MCF 10A (cell line): ENCODE measurements around the gene VPS26B. TPM values are rescaled to one million over a fixed set of nuclear protein-coding genes. Genes with fewer than 3 reads are reported as not detected.
A peak's percentile ranks its signal among the peaks of the same experiment; 100 is the strongest.

ENCODE experiments used
- BruUV-seq: library from RNA; stranded (reverse); fragments of 400-500 nt; replicated peaks from 2 replicates; lab custom pipeline; 2021; lab: Mats Ljungman, UMichigan
- CTCF ChIA-PET: fragments of 300-600 bp; sonication (Branson Sonifier 250); formaldehyde crosslinking; extraction: SDS; loops from one replicate; lab custom pipeline; 2021; ENCODE audit warnings: antibody characterized with exemption, inconsistent platforms; lab: Yijun Ruan, JAX
- POLR2A ChIA-PET: fragments of 300-600, 350-650 bp; sonication (Branson Sonifier 250); formaldehyde crosslinking; extraction: SDS; loops from one replicate; lab custom pipeline; 2020; ENCODE audit warnings: antibody characterized with exemption, inconsistent platforms; lab: Yijun Ruan, JAX
- DNase-seq: peaks from one replicate; pipeline ENCODE4 v3.0.0-alpha.2; 2018; ENCODE audit not compliant: unreplicated experiment
- H3K27ac Mint-ChIP-seq: one replicate; pipeline ENCODE4 v1.8.0; 2022; ENCODE audit warnings: mild to moderate bottlenecking, low read depth, mixed read lengths; ENCODE audit not compliant: unreplicated experiment
- H3K27me3 Mint-ChIP-seq: one replicate; pipeline ENCODE4 v1.8.0; 2022; ENCODE audit warnings: mixed read lengths; ENCODE audit not compliant: insufficient read depth, unreplicated experiment
- H3K36me3 Mint-ChIP-seq: one replicate; pipeline ENCODE4 v1.8.0; 2022; ENCODE audit warnings: mild to moderate bottlenecking, moderate library complexity, mixed read lengths; ENCODE audit not compliant: insufficient read depth, unreplicated experiment
- H3K4me1 Mint-ChIP-seq: one replicate; pipeline ENCODE4 v1.8.0; 2022; ENCODE audit warnings: mixed read lengths; ENCODE audit not compliant: insufficient read depth, unreplicated experiment
- H3K4me3 Mint-ChIP-seq: one replicate; pipeline ENCODE4 v1.8.0; 2022; ENCODE audit warnings: mild to moderate bottlenecking, moderate library complexity, mixed read lengths; ENCODE audit not compliant: unreplicated experiment
- H3K9me3 Mint-ChIP-seq: one replicate; pipeline ENCODE4 v1.8.0; 2022; ENCODE audit warnings: mixed read lengths; ENCODE audit not compliant: unreplicated experiment
- intact Hi-C: fragments of 100-400 bp; cut with micrococcal nuclease; formaldehyde crosslinking; loops from 2 replicates; pipeline ENCODE4 v1.14.1; 2022
- total RNA-seq: library from RNA; stranded (reverse); gene quantifications from 2 replicates; pipeline ENCODE4 v1.2.3, GENCODE V29; 2022
- TF ChIP-seq, protein P1 (sequence below): fragments of 200-600 bp; IDR thresholded peaks from one replicate; pipeline ENCODE4 v1.8.0; 2022; ENCODE audit warnings: antibody characterized with exemption, mild to moderate bottlenecking; ENCODE audit not compliant: unreplicated experiment

VPS26B gene
- total RNA-seq, 1 experiment from 2014 or later: 45.2 TPM

DNA sequence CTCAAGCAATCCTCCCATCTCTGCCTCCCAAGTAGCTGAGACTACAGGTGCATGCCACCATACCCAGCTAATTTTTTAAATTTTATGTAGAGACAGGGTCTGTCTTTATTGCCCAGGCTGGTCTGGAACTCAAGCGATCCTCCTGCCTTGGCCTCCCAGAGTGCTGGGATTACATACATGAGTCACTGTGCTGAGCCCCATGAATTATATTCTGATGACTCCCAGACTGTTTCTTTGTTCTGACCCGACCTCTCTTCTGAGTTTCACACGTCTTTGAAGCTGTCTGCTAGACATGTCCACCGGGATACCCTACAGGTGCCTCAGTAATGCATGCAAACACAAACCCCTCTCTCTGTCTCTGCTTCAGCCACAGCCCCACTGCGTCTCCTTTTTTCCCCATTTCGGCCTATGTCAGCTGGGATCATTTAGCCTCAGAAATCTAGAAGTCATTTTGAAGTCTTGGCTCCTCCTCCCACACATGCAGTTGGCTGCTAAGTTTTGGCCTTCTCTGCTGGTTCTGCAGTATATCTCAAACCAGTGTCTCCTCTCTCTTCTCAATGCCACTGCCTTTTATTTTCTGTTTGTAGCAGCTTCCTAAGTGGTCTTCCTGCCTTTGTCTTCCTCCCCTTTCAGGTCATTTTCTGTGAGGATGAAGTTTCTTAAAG, 4.8 kb downstream of the VPS26B start:
- ChIA-PET POLR2A (interaction anchor here (0.7 kb wide), 1 partner anchor 21 kb away, joined by 4 read pairs; no protein-coding TSS in a partner anchor), CTCF (interaction anchor here (0.9 kb wide), 1 partner anchor 15 kb away, joined by 3 read pairs; no protein-coding TSS in a partner anchor)
- Mint-ChIP-seq H3K4me1 (peaks cover 29% of the 10 kb centered on the region), H3K27ac (peak overlapping the region; percentile 44), H3K9me3 (no peaks in the 10 kb centered on the region), H3K4me3 (no peak overlapping the region), H3K27me3 (no peaks in the 10 kb centered on the region), H3K36me3 (peaks cover 13% of the 10 kb centered on the region)
- DNase-seq: no peak
- TF ChIP-seq, protein P1, sequence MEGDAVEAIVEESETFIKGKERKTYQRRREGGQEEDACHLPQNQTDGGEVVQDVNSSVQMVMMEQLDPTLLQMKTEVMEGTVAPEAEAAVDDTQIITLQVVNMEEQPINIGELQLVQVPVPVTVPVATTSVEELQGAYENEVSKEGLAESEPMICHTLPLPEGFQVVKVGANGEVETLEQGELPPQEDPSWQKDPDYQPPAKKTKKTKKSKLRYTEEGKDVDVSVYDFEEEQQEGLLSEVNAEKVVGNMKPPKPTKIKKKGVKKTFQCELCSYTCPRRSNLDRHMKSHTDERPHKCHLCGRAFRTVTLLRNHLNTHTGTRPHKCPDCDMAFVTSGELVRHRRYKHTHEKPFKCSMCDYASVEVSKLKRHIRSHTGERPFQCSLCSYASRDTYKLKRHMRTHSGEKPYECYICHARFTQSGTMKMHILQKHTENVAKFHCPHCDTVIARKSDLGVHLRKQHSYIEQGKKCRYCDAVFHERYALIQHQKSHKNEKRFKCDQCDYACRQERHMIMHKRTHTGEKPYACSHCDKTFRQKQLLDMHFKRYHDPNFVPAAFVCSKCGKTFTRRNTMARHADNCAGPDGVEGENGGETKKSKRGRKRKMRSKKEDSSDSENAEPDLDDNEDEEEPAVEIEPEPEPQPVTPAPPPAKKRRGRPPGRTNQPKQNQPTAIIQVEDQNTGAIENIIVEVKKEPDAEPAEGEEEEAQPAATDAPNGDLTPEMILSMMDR: no peak
- no TSS peak for BruUV-seq
- intact Hi-C loops: no loop called here

DNA sequence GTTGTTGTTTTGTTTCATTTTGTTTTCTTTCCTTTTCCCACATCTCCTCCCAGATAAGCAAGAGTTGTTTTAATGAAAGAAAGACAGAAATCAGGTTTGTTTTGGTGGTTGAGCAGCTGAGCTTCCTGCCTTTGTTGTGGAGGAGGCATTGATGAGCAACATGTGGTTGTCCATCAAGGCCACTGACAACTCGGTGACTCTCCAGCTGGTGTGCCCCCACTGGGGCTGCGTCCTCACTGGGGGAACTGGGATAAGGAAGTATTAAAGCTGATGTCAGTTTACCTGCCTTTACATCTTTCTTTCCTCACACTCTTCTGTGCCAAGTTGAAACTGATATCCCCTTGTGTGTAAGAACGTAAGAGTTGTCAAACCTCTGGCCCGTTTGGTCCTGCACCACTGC, 5.9 kb downstream of the VPS26B start:
- TF ChIP-seq, protein P1: no peak
- H3K4me1 Mint-ChIP-seq: peaks cover 29% of the 10 kb centered on the region
- no peak overlapping the region for H3K4me3 Mint-ChIP-seq
- no peaks in the 10 kb centered on the region for H3K27me3 Mint-ChIP-seq
- ChIA-PET POLR2A (interaction anchor here (1.2 kb wide), 1 partner anchor 11 kb away, joined by 3 read pairs; no protein-coding TSS in a partner anchor), CTCF (interaction anchor here (0.5 to 0.9 kb wide), 2 partner anchors 8 to 14 kb away, joined by 3 read pairs; no protein-coding TSS in a partner anchor)
- intact Hi-C loops: no loop called here
- H3K36me3 Mint-ChIP-seq: peaks cover 13% of the 10 kb centered on the region
- no peak overlapping the region for H3K27ac Mint-ChIP-seq
- H3K9me3 Mint-ChIP-seq: no peaks in the 10 kb centered on the region
- no TSS peak for BruUV-seq
- no peak for DNase-seq

DNA sequence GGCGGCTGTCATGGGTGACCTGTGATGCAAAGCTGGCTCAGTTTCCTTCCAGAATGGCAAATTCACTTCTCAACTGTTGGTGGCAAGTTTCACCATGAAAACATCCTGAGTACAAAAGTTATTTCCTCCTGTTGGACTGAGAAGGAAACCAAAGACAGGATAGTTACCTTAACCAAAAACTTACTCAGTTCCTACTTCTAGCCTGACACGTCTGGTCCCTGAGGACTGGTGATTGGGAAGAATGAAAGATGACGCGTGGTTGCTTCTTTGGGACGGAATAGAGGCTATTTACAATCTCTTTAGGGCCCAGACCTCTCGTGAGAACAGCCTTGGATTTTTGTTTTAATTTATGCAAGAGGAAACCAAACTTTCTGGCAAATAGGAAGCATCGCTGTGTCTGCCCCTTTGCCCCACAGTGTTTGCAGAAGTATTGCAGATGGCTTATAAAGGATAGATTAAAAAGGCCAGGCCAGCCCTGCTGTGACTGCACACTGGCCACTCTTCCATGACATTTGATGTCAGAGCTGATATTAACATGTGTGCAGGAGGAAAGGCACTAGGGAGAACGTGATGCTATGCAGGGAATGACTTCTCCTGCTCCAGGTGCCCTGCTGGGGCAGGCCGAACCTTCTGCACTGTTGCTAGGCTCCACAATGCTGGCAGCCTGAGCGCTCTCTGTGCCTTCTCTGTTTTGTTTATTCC, 7.6 kb downstream of the VPS26B start:
- BruUV-seq: no TSS peak
- DNase-seq: no peak
- ChIA-PET POLR2A (interaction anchor here (1.3 kb wide), 1 partner anchor 22 kb away, joined by 4 read pairs; no protein-coding TSS in a partner anchor), CTCF (interaction anchor here (0.6 to 1.4 kb wide), 3 partner anchors 12 to 706 kb away, joined by 3 to 4 read pairs (median 3); no protein-coding TSS in a partner anchor)
- intact Hi-C loops: no loop called here
- Mint-ChIP-seq H3K27ac (no peak overlapping the region), H3K4me3 (no peak overlapping the region), H3K4me1 (peaks cover 23% of the 10 kb centered on the region), H3K9me3 (no peaks in the 10 kb centered on the region), H3K36me3 (peaks cover 27% of the 10 kb centered on the region), H3K27me3 (no peaks in the 10 kb centered on the region)
- TF ChIP-seq, protein P1: no peak

DNA sequence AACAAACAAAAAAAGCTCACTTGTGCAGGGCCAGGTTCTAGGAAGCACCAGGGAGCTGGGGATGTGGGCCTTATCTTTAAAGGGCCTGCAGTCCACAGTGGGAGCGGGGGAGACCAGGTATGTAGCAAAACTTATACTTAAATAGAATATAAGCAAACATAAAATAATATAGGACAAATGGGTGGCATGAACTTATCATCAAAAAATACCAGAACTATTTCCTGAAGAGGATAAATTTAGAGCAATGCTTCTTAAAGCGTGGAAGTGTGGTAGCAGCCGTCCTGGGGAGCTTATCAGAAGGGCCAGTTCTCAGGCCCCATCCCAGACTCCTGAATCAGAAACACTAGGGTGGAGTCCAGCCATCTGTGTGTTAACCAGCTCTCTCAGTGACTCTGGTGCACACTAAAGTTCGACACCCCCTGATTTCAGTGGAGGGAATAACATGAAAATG, 9.3 kb downstream of the VPS26B start:
- H3K27me3 Mint-ChIP-seq: no peaks in the 10 kb centered on the region
- intact Hi-C loops: no loop called here
- no peak overlapping the region for H3K4me3 Mint-ChIP-seq
- peaks cover 27% of the 10 kb centered on the region for H3K36me3 Mint-ChIP-seq
- no peak overlapping the region for H3K27ac Mint-ChIP-seq
- CTCF ChIA-PET: interaction anchor here (0.6 to 1.6 kb wide), 5 partner anchors 10 to 1669 kb away, joined by 3 to 6 read pairs (median 3); no protein-coding TSS in a partner anchor
- no TSS peak for BruUV-seq
- no peaks in the 10 kb centered on the region for H3K9me3 Mint-ChIP-seq
- TF ChIP-seq, protein P1: no peak
- H3K4me1 Mint-ChIP-seq: peaks cover 8% of the 10 kb centered on the region
- DNase-seq: no peak
- POLR2A ChIA-PET: interaction anchor here (1.2 to 1.5 kb wide), 2 partner anchors 9 to 10 kb away, joined by 3 to 4 read pairs; partner anchors contain the start of genes NCAPD3 and VPS26B
